Stimulated activated CD4-positive, alpha-beta T cell treated with anti-CD3 and anti-CD28 coated beads, Interleukin-12 subunit alpha, Interleukin-12 subunit beta, amount 100 ng/mL, for 4 hours (primary cell): ENCODE data around the gene GPR4.
A peak's percentile ranks its signal among the peaks of the same experiment; 100 is the strongest.

Experiments used
- DNase-seq: peaks from one replicate; pipeline ENCODE4 v3.0.0-alpha.2; 2020

The GPR4 gene

GRCh38 chr19:45587873-45588272, 14.1 kb downstream of the GPR4 start:
- DNase-seq: no peak

GRCh38 chr19:45585158-45585577, 16.8 kb downstream of the GPR4 start:
- DNase-seq: no peak

- peak; percentile 98 for DNase-seq
These were observed 17.5 kb downstream of the GPR4 start, which contains the start of gene OPA3 for GRCh38 chr19:45584332-45585157. Gene OPA3, minus strand, starts transcription at chr19:45584802. Its CDS starts 38 bp downstream, at chr19:45584764.

- no peak for DNase-seq
These were observed 20.4 kb downstream of the GPR4 start for GRCh38 chr19:45581576-45581975.

GRCh38 chr19:45578861-45579260, 23.2 kb downstream of the GPR4 start:
- no peak for DNase-seq

GRCh38 chr19:45577111-45577905, 24.7 kb downstream of the GPR4 start:
- DNase-seq: no peak

- no peak for DNase-seq
These were observed 25.3 kb downstream of the GPR4 start for GRCh38 chr19:45576682-45577081.

GRCh38 chr19:45575216-45575615, 26.8 kb downstream of the GPR4 start:
- no peak for DNase-seq

GRCh38 chr19:45574526-45574925, 27.5 kb downstream of the GPR4 start:
- no peak for DNase-seq

GRCh38 chr19:45571457-45572220, 30.4 kb downstream of the GPR4 start:
- DNase-seq: no peak

GRCh38 chr19:45569619-45570421, 32.2 kb downstream of the GPR4 start:
- DNase-seq: peak; percentile 46

GRCh38 chr19:45568732-45569131, 33.3 kb downstream of the GPR4 start:
- DNase-seq: no peak

- DNase-seq: no peak
These were observed 34.4 kb downstream of the GPR4 start for GRCh38 chr19:45567609-45568008.

GRCh38 chr19:45564131-45564780, 37.8 kb downstream of the GPR4 start:
- DNase-seq: no peak

- DNase-seq: no peak
These were observed 41.3 kb downstream of the GPR4 start for GRCh38 chr19:45560686-45561085.

GRCh38 chr19:45560038-45560437, 42.0 kb downstream of the GPR4 start:
- no peak for DNase-seq

- peak; percentile 33 for DNase-seq
These were observed 43.6 kb downstream of the GPR4 start for GRCh38 chr19:45558399-45558878.

GRCh38 chr19:45556835-45557234, 45.2 kb downstream of the GPR4 start:
- DNase-seq: no peak

GRCh38 chr19:45554481-45554880, 47.5 kb downstream of the GPR4 start:
- DNase-seq: no peak

GRCh38 chr19:45553464-45553863, 48.5 kb downstream of the GPR4 start:
- no peak for DNase-seq

GRCh38 chr19:45547965-45548609, 53.9 kb downstream of the GPR4 start:
- DNase-seq: no peak
